Raji (cell line): ENCODE data around the gene DAGLA.

ENCODE experiments used
- POLR2A ChIP-seq: IDR thresholded peaks from 2 replicates; pipeline ENCODE4 v1.6.1; 2011; ENCODE audit warnings: low read depth, low read length, control low read depth; ENCODE audit not compliant: insufficient read depth

DAGLA gene

DNA sequence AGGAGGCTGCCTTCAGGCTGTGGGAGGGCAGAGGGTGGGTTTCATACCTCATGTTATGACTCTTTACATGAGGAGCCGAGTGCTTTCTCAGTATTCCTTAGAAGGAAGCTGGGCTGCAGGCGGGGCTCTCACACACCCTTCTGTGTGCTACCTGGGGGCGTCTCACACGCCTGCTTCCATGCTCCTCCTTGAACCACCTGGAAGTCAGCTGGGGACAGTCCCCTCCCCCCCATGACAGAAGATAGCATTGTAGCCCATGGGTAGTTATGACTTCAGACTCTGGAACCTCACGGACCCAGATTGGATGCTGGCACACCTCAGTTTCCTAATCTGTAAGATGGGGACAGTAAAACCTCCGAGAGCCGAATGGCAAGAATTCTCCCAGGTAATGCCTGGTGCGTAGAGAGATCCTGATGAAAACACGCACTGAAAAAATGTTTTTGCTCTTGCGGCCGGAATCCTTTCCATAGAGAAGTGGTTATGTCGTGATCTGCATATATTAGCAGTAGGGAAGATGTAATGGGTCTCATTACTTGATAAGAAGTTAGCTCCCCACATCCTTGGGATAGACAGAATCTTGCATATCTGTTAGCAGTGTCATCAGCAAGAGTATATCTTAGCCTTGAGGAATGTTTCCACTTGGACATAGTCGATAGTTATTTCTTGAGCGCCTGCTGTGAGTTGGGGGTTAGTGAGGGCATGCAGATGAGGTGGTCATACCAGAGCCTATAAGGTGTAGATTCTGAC lies 4.9 kb downstream of the DAGLA start:
- no peak for TF ChIP-seq POLR2A

DNA sequence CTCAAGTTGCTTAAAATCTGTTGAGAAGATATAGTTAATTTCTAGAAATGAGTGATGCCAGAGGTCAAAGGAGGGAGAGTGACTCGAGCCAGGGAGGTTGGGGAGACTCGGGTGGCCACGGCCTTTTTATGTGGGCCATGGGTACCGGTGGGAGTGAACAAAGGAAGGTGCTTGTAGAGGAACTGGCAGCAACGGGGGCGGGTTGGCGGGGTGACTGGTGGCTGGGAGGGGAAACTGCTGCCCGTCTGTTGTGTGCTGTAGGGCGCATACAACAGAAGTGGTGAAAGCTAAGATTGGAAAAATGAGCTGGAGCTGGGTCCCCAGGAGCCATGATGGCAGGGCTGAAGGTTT lies 5.4 kb downstream of the DAGLA start:
- no peak for TF ChIP-seq POLR2A

DNA sequence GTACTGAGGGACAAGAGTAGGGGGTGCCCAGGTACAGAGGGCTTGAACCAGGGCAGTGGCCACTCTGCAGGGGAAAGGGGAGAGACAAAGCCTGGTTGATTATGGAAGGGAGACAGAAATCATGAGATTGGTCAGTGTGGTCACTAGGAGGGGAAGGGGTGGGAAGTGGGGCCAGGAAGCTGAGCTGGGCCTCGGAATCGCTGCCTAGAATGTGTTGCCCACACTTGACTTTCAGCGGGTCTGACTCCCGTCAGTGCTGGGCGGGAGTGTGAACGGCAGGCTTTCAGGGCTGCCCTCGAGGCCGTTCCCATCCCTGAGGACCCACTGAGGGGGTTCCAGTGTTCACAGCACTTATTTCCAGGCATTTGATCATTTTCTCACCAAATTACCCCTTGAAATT lies 5.9 kb downstream of the DAGLA start:
- no peak for TF ChIP-seq POLR2A

DNA sequence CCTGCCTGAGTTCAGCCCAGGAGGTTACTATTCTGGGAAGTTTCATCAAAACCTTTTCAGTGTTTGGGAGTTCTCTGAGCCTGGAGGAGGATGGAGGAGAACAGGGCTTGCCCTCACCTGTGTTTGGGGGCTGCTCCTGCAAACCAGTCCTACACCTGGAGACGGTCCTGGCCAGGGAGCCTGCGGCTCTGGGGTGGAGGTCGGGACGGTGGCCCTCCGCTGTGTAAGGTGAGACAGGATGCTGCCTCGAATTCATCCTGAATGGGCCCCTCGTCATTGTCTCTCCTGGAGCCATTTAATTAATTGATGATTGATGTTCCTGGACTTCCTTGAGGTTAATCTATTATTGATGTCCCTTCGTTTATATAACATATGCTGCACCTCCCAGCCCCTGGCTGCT lies 6.3 kb downstream of the DAGLA start:
- no peak for TF ChIP-seq POLR2A

DNA sequence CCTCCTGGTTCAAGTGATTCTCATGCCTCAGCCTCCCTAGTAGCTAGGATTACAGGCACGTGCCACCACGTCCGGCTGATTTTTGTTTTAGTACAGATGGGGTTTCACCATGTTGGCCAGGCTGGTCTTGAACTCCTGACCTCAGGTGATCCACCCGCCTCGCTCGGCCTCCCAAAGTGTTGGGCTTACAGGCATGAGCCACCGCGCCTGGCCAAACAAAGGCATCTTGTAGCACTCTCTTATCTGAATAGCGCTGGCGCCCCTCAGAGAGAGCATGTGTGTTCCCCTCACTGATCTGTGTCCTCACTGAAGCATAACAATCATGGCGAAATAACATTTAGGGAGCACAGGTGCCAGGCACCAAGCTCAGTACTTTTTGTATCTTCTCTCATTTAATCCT lies 7.2 kb downstream of the DAGLA start:
- no peak for TF ChIP-seq POLR2A

DNA sequence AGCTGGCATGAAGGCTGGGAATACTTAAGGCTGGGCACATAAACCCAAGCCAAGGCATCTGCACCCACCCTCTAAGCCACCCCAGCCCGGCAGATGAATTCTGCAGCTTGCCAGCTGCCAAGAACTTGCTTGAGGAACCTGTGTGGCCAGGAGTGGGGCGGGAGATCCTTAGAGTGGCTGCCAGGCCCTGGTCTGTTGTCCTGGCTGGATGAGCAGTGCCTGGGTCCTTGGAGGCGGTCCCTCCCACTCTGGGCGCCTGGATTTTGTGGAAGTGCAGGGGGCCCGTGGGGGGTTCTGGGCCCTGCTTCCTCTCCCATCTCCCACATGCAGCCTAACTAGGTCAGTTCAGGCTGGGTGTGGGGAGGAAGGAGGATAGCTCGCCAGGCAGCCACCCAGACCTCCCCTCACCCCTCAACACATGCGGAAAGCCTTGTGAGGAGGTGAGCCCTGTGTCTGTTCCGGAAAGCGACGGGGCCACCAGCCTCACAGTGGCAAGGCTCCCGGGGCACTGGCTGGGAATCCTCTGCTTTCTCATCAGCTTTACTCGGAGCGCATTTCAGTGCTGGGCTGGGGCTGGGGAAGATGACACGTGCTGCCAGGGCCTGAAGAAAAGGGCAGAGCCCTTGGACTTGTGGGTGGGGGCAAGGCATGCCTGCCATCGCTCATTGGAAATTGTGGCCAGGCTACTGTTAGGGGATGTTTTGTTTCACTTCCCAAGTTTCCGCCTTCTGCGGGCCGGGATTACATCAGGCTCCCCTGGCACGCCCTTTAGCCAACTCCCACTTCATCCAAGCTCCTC lies 8.4 kb downstream of the DAGLA start:
- TF ChIP-seq POLR2A, result no peak

DNA sequence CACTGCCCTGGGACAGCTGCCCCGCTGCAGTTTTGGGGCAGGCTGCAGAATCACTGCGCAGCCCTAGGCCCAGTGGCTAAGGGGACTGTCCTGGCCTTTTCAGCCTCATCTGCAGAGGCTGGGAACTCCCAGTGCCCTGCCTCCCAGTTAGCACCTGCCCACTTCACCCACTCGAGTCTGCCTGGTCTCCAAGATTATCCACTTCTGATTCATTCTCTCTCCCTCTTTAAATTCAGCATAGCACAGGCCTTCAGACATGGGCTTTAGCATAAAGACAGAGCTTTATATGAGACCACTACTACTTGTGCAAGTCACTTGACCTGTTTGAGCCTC lies 8.9 kb downstream of the DAGLA start:
- no peak for TF ChIP-seq POLR2A

DNA sequence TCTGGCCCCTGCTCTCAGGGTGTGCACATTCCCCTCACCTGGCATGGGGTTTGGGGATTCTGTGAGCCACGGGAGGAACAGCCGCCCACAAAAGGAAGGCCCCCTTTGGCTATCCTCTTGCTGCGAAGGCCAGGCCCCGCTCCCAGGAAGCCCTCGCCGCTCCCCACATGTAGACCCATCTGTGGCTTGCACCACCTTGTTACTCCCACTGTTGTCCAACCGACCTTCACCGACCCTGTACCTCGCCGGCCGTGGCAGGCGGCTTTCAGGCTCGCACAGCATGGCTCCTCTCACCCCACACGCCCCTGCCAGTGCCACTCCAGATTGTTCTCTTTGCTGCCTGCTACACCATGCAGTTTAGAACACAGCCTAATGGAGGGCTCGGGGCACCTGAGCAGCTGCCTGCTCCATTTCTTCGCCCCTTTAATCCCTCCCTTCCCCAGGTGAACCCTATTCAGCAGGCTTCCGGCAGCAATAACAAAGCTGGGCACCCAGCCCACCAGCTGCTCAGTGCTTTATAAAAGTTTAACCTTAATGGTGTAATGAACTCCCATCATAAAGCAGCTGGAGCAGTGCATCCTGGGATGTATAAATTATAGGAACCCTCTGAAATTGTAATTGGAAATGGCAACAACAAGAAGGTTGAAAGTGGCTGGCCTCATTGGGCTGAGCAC lies 10.7 kb downstream of the DAGLA start:
- TF ChIP-seq POLR2A, result no peak

DNA sequence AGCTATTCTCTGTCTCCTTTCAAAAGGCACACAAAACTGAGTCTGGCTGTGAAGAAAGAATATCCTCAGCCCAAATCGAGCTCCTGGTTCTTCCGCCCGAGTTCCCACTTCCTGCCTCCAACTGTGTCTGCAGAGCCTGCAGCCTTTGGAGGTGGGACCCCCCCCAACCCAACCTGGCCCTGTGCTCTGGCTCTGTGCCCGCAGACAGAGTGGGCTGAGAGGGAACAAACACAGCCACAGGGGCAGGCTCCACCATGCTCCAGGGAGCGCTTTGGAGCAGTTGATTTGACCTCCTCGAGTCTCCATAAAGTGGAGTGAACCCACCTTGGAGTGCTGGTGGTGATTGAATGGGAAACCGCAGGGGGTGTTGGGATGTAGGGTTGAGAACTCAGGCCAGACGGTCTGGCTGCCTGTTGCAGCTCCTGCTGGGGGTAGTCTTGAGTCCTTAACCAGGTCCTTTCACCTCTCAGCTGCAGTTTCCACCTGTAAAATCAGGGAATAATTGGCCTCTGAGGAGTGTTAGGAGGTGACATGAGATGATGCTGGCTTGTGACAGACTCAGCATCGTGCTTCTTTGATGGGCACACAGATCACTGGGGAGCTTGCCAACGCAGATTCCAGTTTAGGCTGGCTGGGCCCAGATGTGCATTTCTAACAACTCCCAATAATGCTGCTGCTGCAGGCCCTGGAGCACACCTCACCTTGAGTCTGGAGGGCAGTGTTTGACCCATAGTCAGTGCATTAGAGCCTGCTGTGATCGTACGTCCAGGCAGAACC lies 11.4 kb downstream of the DAGLA start:
- no peak for TF ChIP-seq POLR2A

DNA sequence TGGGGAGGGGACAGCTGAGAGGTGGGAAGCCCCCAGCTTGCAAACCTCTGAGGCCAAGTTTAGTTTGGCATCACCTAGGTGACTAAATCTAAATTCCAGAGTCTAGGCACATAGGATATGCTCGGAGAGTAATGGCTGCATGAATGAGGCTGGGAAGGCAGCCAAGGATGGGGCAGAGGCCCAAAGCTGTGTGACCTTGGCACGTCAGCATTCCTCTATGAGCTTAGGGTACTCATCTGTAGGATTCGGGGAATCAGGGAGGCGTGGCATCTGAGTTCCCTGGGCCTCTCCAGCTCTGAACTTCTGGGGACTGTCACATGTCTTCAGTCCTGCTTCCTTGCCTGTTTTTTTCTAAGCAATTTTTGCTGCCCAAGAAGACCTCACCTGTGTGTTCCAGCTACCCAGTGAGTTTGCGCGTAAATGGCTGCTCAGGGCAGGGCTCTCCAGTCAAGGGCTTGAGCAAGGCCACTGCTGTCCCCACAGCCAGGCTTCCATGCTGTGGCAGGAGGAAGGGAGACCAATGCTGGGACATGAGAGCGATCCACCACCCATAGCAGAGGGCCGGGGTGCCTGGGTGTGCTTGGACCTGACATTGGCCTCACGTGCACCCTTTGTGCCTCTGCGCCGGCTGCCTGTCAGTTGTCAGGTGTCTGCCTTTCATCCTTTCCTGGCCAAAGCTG lies 13.9 kb downstream of the DAGLA start:
- no peak for TF ChIP-seq POLR2A

DNA sequence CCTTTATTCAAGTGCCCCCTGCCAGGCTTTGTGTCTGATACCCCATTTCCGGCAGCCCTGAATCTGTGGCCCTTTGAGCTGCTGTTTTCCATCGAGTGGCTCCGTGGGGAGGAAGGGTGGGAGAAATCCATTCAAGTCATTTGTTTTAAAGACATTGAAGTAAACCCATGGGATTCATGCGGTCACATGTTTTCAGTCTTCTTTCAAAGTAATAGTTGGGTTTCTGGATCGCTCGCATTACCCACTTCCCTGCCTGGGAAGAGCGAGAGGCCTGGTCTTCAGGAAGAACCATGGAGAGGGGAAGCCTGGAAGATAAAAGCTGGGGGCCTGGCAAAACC lies 14.4 kb downstream of the DAGLA start:
- no peak for TF ChIP-seq POLR2A

DNA sequence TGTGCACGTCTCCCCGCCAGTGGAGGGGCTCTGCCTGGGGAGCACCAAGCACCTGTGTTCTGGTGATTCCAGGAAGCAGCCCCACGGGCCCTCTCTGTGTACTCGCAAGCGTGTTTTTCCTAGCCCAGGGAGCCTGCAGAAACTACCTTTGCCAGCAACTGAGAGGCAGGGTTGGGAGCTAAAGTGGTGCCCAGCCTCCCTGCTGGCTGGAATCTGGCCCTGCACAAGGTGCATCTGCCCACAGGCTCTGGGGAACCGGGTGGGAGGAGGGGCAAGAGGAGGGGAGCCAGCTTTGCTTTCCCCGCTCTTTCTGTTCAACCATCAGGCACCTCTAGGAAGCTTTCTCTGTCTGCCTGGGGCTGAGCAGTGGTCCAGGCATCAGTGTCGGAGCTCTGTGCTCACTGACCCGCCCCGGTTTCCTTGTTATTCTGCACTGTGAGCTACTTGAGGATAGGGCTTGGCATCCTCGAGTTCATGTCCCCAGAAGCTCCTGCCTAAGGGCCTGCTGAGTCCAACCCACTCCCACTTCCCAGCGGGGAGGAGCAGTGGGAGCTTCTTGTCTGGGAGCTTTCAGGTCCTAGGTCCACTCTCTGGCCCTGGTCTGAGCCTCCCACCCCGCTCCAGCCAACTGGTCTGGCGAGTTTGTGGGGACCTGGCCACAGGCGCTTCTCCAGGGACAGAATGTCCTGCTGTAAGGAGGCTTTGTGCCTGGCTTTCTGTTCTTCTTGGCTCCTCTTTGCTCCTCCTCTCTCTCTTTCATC lies 14.9 kb downstream of the DAGLA start:
- TF ChIP-seq POLR2A, result no peak

DNA sequence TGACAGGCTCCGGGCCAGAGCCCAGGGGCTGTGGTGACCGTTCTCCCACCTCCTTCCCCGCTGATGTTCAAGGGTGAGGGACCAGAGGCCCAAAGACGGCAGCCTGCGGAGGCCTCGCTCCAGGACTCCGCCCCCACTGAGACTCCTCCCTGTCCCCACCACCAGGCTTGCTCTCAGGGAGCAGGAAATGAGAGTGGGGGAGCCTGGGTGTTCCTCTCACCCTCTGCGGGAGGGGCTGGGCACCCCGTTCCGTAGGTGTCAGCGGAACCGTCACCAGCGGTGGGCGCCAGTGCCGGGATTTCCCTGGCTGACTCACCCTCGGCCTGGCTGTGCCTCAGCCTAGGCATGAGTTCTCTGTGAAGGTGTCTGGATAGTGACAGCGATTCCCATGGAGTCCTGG lies 15.7 kb downstream of the DAGLA start:
- no peak for TF ChIP-seq POLR2A

DNA sequence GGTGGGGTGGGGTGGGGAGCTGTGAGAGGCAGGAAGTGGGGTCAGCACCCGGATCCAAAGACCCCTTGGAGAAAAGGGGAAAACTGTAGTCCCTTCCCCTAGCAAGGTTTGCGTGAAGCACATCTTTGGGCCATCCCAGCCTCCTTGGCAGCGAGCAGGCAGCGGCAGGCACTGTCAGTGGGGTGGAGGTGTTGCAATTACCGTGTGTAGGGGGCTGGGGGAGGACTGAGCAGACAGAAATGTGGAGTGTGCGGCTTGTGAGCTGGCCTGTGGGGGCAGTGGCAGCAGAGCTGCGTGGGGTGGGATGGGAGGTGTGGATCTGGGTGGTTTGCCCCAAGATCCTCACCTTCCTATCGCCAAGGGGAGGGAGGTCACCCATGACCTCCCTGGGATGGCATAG lies 16.4 kb downstream of the DAGLA start:
- no peak for TF ChIP-seq POLR2A
